Transverse colon (tissue), 3 donors: ENCODE data around the gene ADIPOR1.

Source experiments
- CTCF ChIP-seq, 5 experiments: fragments of 200-600 bp in 3 of 5; fragments of 450-650 bp in 2 of 5; sonication (generic) in 3 of 5; IDR thresholded peaks; 1 replicate in 2 of 5; 2 replicates in 3 of 5; pipeline ENCODE4 v1.5.1; 2016 to 2017; ENCODE audit warnings: antibody characterized with exemption in 5 of 5, inconsistent platforms in 3 of 5, mild to moderate bottlenecking in 2 of 5, moderate library complexity in 1 of 5
- EP300 ChIP-seq: sonication (generic); formaldehyde crosslinking; IDR thresholded peaks from one replicate; pipeline ENCODE4 v1.6.1; 2017; ENCODE audit warnings: antibody characterized with exemption, low read depth

- TF ChIP-seq CTCF (IDR thresholded peaks at IDR 0.05) (no peak), EP300 (no peak)
These were observed 6.8 kb upstream of the ADIPOR1 start for GRCh38 chr1:202964791-202965410.
